Measurements from ENCODE around the gene GRAMD1A. TPM values are rescaled to one million over a fixed set of nuclear protein-coding genes. Genes with fewer than 3 reads are reported as not detected.

Gene GRAMD1A
- total RNA-seq, 1 experiment from 2014 or later, result 75.4 TPM

GRCh38 chr19:35015270-35015953, 15.3 kb downstream of the GRAMD1A start:
- Histone ChIP-seq H3K27me3 (ENCODE audit: insufficient read depth, low read length) (no peaks in the 10 kb centered on the region), H3K79me2 (ENCODE audit: insufficient read depth, low read length) (no peaks in the 10 kb centered on the region), H3K36me3 (ENCODE audit: control insufficient read depth in 1 of 2, insufficient read depth in 2 of 2, low read length in 2 of 2) (peaks cover 25% of the 10 kb centered on the region in 2 experiments; a peak in 3 of 4 replicates), H4K20me1 (ENCODE audit: insufficient read depth) (no peaks in the 10 kb centered on the region), H3K4me1 (ENCODE audit: control insufficient read depth in 1 of 2, insufficient read depth in 2 of 2, low read length in 2 of 2) (no peaks in the 10 kb centered on the region), H3K4me3 (replicated peaks in 1 of 2; ENCODE audit: low read depth in 1 of 2, low read length in 2 of 2) (no peak overlapping the region), H2AFZ (ENCODE audit: low read depth, low read length, poor library complexity, severe bottlenecking) (no peak overlapping the region), H3K9me3 (ENCODE audit: control insufficient read depth in 1 of 2, insufficient read depth in 1 of 2, low read depth in 1 of 2, low read length in 2 of 2) (no peaks in the 10 kb centered on the region), H3K9me2 (ENCODE audit: insufficient read depth) (no peaks in the 10 kb centered on the region), H3K9ac (ENCODE audit: low read length) (no peak overlapping the region), H3K27ac (ENCODE audit: low read depth, low read length) (no peak overlapping the region), H3K4me2 (ENCODE audit: low read length) (no peak overlapping the region)
- POLR2A ChIA-PET, result no interaction called here
- RAD21 ChIA-PET (ENCODE audit: low non-redundant PET in 1 of 2, low total read pairs in 2 of 2, uncharacterized antibody in 2 of 2, unreplicated experiment in 2 of 2), result no interaction called here
- TF ChIP-seq CTCF (IDR thresholded peaks at IDR 0.05 in 2 of 3, conservative IDR thresholded peaks at IDR 0.05 in 1 of 3; ENCODE audit: borderline replicate concordance in 1 of 3, insufficient read depth in 1 of 3, low read depth in 2 of 3, low read length in 2 of 3) (no peak), POLR2AphosphoS5 (IDR thresholded peaks at IDR 0.05; ENCODE audit: low read depth, low read length) (no peak), EGR1 (IDR thresholded peaks at IDR 0.05; ENCODE audit: low read depth) (no peak), CBX3 (IDR thresholded peaks at IDR 0.05; ENCODE audit: low read depth) (no peak), RAD21 (IDR thresholded peaks at IDR 0.05; ENCODE audit: low read depth) (no peak), FOSL1 (IDR thresholded peaks at IDR 0.05; ENCODE audit: low read depth) (no peak), TCF7L2 (IDR thresholded peaks at IDR 0.05; ENCODE audit: borderline replicate concordance, extremely low read depth, insufficient read depth, insufficient read length) (no peak), ZFX (IDR thresholded peaks at IDR 0.05) (no peak), SIN3A (IDR thresholded peaks at IDR 0.05; ENCODE audit: low read depth) (no peak), REST (IDR thresholded peaks at IDR 0.05; ENCODE audit: low read depth) (no peak), ZNF274 (IDR thresholded peaks at IDR 0.05; ENCODE audit: low read depth, low read length) (no peak)
- TF ChIP-seq, protein P1, sequence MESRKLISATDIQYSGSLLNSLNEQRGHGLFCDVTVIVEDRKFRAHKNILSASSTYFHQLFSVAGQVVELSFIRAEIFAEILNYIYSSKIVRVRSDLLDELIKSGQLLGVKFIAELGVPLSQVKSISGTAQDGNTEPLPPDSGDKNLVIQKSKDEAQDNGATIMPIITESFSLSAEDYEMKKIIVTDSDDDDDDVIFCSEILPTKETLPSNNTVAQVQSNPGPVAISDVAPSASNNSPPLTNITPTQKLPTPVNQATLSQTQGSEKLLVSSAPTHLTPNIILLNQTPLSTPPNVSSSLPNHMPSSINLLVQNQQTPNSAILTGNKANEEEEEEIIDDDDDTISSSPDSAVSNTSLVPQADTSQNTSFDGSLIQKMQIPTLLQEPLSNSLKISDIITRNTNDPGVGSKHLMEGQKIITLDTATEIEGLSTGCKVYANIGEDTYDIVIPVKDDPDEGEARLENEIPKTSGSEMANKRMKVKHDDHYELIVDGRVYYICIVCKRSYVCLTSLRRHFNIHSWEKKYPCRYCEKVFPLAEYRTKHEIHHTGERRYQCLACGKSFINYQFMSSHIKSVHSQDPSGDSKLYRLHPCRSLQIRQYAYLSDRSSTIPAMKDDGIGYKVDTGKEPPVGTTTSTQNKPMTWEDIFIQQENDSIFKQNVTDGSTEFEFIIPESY (IDR thresholded peaks at IDR 0.05; ENCODE audit: extremely low read depth, insufficient replicate concordance, low read length), result no peak
- TF ChIP-seq, protein P2, sequence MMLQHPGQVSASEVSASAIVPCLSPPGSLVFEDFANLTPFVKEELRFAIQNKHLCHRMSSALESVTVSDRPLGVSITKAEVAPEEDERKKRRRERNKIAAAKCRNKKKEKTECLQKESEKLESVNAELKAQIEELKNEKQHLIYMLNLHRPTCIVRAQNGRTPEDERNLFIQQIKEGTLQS (IDR thresholded peaks at IDR 0.05), result no peak
- CTCF ChIA-PET, result no interaction called here
- intact Hi-C loops (cut with micrococcal nuclease), result no loop called here
- DNase-seq (ENCODE audit: low read depth, low spot score), result no peak
- peak; percentile 56 for ATAC-seq
- BruUV-seq (replicated peaks), result no TSS peak
